CD14-positive monocyte (primary cell): ENCODE data around the gene DPP10. TPM values are rescaled to one million over a fixed set of nuclear protein-coding genes. Genes with fewer than 3 reads are reported as not detected.

Experiments
- DNase-seq, 3 donors: peaks; one replicate each; pipeline ENCODE4 v3.0.0-alpha.2; 2011 to 2022
- H2AFZ ChIP-seq: 2 replicates; pipeline ENCODE4 v1.6.0; 2012; ENCODE audit warnings: mild to moderate bottlenecking, low read depth, low read length, inconsistent platforms; ENCODE audit not compliant: insufficient read depth, poor library complexity, severe bottlenecking
- H3K27ac ChIP-seq, 2 donors: 1 replicate in 1 of 2; 2 replicates in 1 of 2; pipeline ENCODE4 v1.5.1; 2012 to 2013; ENCODE audit warnings: low read length in 2 of 2, control low read depth in 1 of 2, inconsistent platforms in 1 of 2, low read depth in 1 of 2, mild to moderate bottlenecking in 1 of 2
- H3K27me3 ChIP-seq, 2 donors: one replicate each; pipeline versions ENCODE4 v1.6.0 to v1.6.1; 2011 to 2013; ENCODE audit warnings: low read length in 2 of 2; ENCODE audit not compliant: control insufficient read depth in 2 of 2, insufficient read depth in 2 of 2
- H3K36me3 ChIP-seq, 2 donors: replicated peaks in 1 of 2; 1 replicate in 1 of 2; 2 replicates in 1 of 2; pipeline versions ENCODE4 v1.5.1 to v1.6.1; 2012 to 2013; ENCODE audit warnings: low read length in 2 of 2, control low read depth in 1 of 2, inconsistent platforms in 1 of 2, mild to moderate bottlenecking in 1 of 2; ENCODE audit not compliant: insufficient read depth in 2 of 2, control insufficient read depth in 1 of 2
- H3K4me1 ChIP-seq, 2 donors: 1 replicate in 1 of 2; 2 replicates in 1 of 2; pipeline versions ENCODE4 v1.5.1 to v1.6.1; 2012 to 2013; ENCODE audit warnings: low read length in 2 of 2, control low read depth in 1 of 2, inconsistent platforms in 1 of 2, mild to moderate bottlenecking in 1 of 2, moderate library complexity in 1 of 2; ENCODE audit not compliant: insufficient read depth in 2 of 2, control insufficient read depth in 1 of 2
- H3K4me2 ChIP-seq: replicated peaks from 2 replicates; pipeline ENCODE3; 2012; ENCODE audit warnings: low read length, moderate library complexity, mild to moderate bottlenecking; ENCODE audit not compliant: poor library complexity, severe bottlenecking; ENCODE audit errors: extremely low read depth
- H3K4me3 ChIP-seq, 3 experiments: fragments of 200-600 bp in 1 of 3; sonication (generic) in 1 of 3; replicated peaks in 1 of 3; 1 replicate in 2 of 3; 2 replicates in 1 of 3; pipeline ENCODE4 v1.5.1; 2011 to 2013; ENCODE audit warnings: low read length in 3 of 3, mild to moderate bottlenecking in 3 of 3, control low read depth in 2 of 3, low read depth in 2 of 3, inconsistent platforms in 1 of 3, moderate library complexity in 1 of 3
- H3K79me2 ChIP-seq: 2 replicates; pipeline ENCODE4 v1.6.0; 2012; ENCODE audit warnings: mild to moderate bottlenecking, control low read depth, inconsistent platforms, low read length, moderate library complexity; ENCODE audit not compliant: insufficient read depth
- H3K9ac ChIP-seq: 2 replicates; pipeline ENCODE4 v1.6.0; 2017; ENCODE audit warnings: low read length, mild to moderate bottlenecking; ENCODE audit not compliant: insufficient read depth, poor library complexity, severe bottlenecking
- H3K9me3 ChIP-seq, 2 donors: replicated peaks in 1 of 2; 1 replicate in 1 of 2; 2 replicates in 1 of 2; pipeline versions ENCODE4 v1.5.1 to v1.6.1; 2012 to 2013; ENCODE audit warnings: low read length in 2 of 2, control low read depth in 1 of 2; ENCODE audit not compliant: control insufficient read depth in 1 of 2, insufficient read depth in 1 of 2
- H4K20me1 ChIP-seq: 2 replicates; pipeline ENCODE4 v1.6.0; 2012; ENCODE audit warnings: mild to moderate bottlenecking, low read length, control low read depth, moderate library complexity; ENCODE audit not compliant: insufficient read depth
- H3K27ac Mint-ChIP-seq, 7 donors: one replicate each; pipeline ENCODE4 v1.8.0; 2020; ENCODE audit warnings: mild to moderate bottlenecking in 7 of 7, mixed read lengths in 7 of 7, moderate library complexity in 6 of 7, inconsistent platforms in 2 of 7
- H3K27me3 Mint-ChIP-seq, 3 donors: one replicate each; pipeline ENCODE4 v1.8.0; 2021 to 2022; ENCODE audit warnings: low read depth in 3 of 3, mild to moderate bottlenecking in 3 of 3, mixed read lengths in 3 of 3, moderate library complexity in 3 of 3, inconsistent platforms in 1 of 3
- H3K36me3 Mint-ChIP-seq, 2 donors: one replicate each; pipeline ENCODE4 v1.8.0; 2020; ENCODE audit warnings: mixed read lengths in 2 of 2, inconsistent platforms in 1 of 2, mild to moderate bottlenecking in 1 of 2
- H3K4me1 Mint-ChIP-seq: one replicate; pipeline ENCODE4 v1.8.0; 2020; ENCODE audit warnings: mild to moderate bottlenecking, mixed read lengths
- H3K4me3 Mint-ChIP-seq, 2 donors: one replicate each; pipeline ENCODE4 v1.8.0; 2020; ENCODE audit warnings: mild to moderate bottlenecking in 2 of 2, mixed read lengths in 2 of 2, moderate library complexity in 1 of 2
- H3K9me3 Mint-ChIP-seq, 7 donors: one replicate each; pipeline ENCODE4 v1.8.0; 2020 to 2022; ENCODE audit warnings: mixed read lengths in 7 of 7, mild to moderate bottlenecking in 6 of 7, moderate library complexity in 6 of 7, inconsistent platforms in 2 of 7
- CTCF ChIP-seq: fragments of 200-600 bp; IDR thresholded peaks from one replicate; pipeline ENCODE4 v1.8.0; 2022; ENCODE audit warnings: antibody characterized with exemption, mild to moderate bottlenecking
- WGBS: methylation state at CpG from one replicate; pipeline ENCODE4 v1.1.5; 2013; ENCODE audit warnings: missing lambda C conversion rate; ENCODE audit not compliant: insufficient coverage; 5-methylcytosine and 5-hydroxymethylcytosine counted together
- intact Hi-C, 2 donors: fragments of 100-400 bp; cut with micrococcal nuclease; formaldehyde crosslinking; loops; one replicate each; pipeline versions ENCODE4 v1.15.0 to v1.15.1; 2023
- polyA plus RNA-seq, 3 donors: library from polyadenylated mRNA; depleted of rRNA in 1 of 3; unstranded in 2 of 3; stranded (reverse) in 1 of 3; fragments of 300-500 nt in 2 of 3; fragments of >200 nt in 1 of 3; fragmentation: Illumina TruSeq in 2 of 3; gene quantifications; 1 replicate in 2 of 3; 2 replicates in 1 of 3; pipeline ENCODE4 v1.2.3, GENCODE V29; 2012 to 2021

Gene DPP10
- polyA plus RNA-seq, 3 donors, result not detected

- Mint-ChIP-seq H3K4me3 (no peak overlapping the region), H3K4me1 (no peaks in the 10 kb centered on the region), H3K27me3 (no peaks in the 10 kb centered on the region), H3K27ac (no peak overlapping the region), H3K9me3 (peaks cover 0 to 4% (median 0%) of the 10 kb centered on the region in 7 donors), H3K36me3 (no peaks in the 10 kb centered on the region)
- TF ChIP-seq CTCF, result no peak
- H3K9ac ChIP-seq, result no peak overlapping the region
- WGBS, result no CpG with 5 or more reads among the region's 4 CpGs
- H3K27me3 ChIP-seq, result no peaks in the 10 kb centered on the region
- DNase-seq, result no peak
- no peak overlapping the region for H3K4me3 ChIP-seq
- no peaks in the 10 kb centered on the region for H3K4me1 ChIP-seq
- H3K9me3 ChIP-seq, result peaks cover 0 to 3% of the 10 kb centered on the region in 2 donors
- H3K4me2 ChIP-seq, result no peak overlapping the region
- H3K27ac ChIP-seq, result no peak overlapping the region
- H3K36me3 ChIP-seq, result no peaks in the 10 kb centered on the region
- no peak overlapping the region for H2AFZ ChIP-seq
- intact Hi-C loops, result no loop called here
- no peaks in the 10 kb centered on the region for H3K79me2 ChIP-seq
- H4K20me1 ChIP-seq, result no peaks in the 10 kb centered on the region
These were observed 1101.0 kb downstream of the DPP10 start for GRCh38 chr2:115543461-115543860.

- Histone ChIP-seq H3K4me2 (no peak overlapping the region), H4K20me1 (no peaks in the 10 kb centered on the region), H3K27me3 (no peaks in the 10 kb centered on the region), H3K36me3 (no peaks in the 10 kb centered on the region), H3K9me3 (peaks cover 3 to 9% of the 10 kb centered on the region in 2 donors), H3K79me2 (no peaks in the 10 kb centered on the region), H2AFZ (no peak overlapping the region), H3K27ac (no peak overlapping the region), H3K9ac (no peak overlapping the region), H3K4me1 (no peaks in the 10 kb centered on the region), H3K4me3 (no peak overlapping the region)
- Mint-ChIP-seq H3K4me1 (no peaks in the 10 kb centered on the region), H3K27ac (no peak overlapping the region), H3K4me3 (no peak overlapping the region), H3K9me3 (peaks cover 0 to 5% (median 0%) of the 10 kb centered on the region in 7 donors), H3K27me3 (no peaks in the 10 kb centered on the region), H3K36me3 (no peaks in the 10 kb centered on the region)
- no peak for DNase-seq
- intact Hi-C loops, result no loop called here
- WGBS, result no CpG with 5 or more reads among the region's 1 CpG
- TF ChIP-seq CTCF, result no peak
These were observed 1107.2 kb downstream of the DPP10 start for GRCh38 chr2:115549611-115550130.
